Brain microvascular endothelial cell (primary cell): ENCODE results near the gene USP7.

Experiments
- DNase-seq: peaks from one replicate; pipeline ENCODE4 v3.0.0-alpha.2; 2020
- H3K27ac ChIP-seq: fragments of 250-450 bp; sonication (Bioruptor Pico); 2 replicates; pipeline ENCODE4 v1.5.1; 2020; ENCODE audit warnings: mild to moderate bottlenecking, moderate library complexity
- H3K27me3 ChIP-seq: fragments of 250-450 bp; sonication (Bioruptor Pico); replicated peaks from 2 replicates; pipeline ENCODE4 v1.5.1; 2020; ENCODE audit warnings: mild to moderate bottlenecking
- H3K36me3 ChIP-seq: fragments of 250-450 bp; sonication (Bioruptor Pico); replicated peaks from 2 replicates; pipeline ENCODE4 v1.5.1; 2020; ENCODE audit warnings: mild to moderate bottlenecking
- H3K4me3 ChIP-seq: 2 replicates; pipeline ENCODE4 v1.5.1; 2011; ENCODE audit warnings: low read depth, mild to moderate bottlenecking, control low read depth, low read length, moderate library complexity
- CTCF ChIP-seq: IDR thresholded peaks from 2 replicates; pipeline ENCODE4 v1.5.1; 2011; ENCODE audit warnings: low read depth, mild to moderate bottlenecking, moderate library complexity, low read length, control low read depth, inconsistent platforms; ENCODE audit errors: missing control alignments
- in situ Hi-C: cut with HindIII; loops from 2 replicates; pipeline ENCODE4 v1.10.0; 2017; ENCODE audit warnings: low sequenced_read_pairs, low pct_ligation_motif_present

Gene USP7

GRCh38 chr16:8937803-8938202 is 25.9 kb downstream of the USP7 start:
- in situ Hi-C loops: no loop called here

GRCh38 chr16:8936421-8936820 is 27.3 kb downstream of the USP7 start:
- peak; percentile 85 for TF ChIP-seq CTCF
- in situ Hi-C loops: no loop called here
- Histone ChIP-seq H3K36me3 (no peaks in the 10 kb centered on the region), H3K27ac (no peak overlapping the region), H3K27me3 (no peaks in the 10 kb centered on the region), H3K4me3 (no peak overlapping the region)
- DNase-seq: peak; percentile 65

More at GRCh38 chr16:8937803-8938202, 25.9 kb downstream of the USP7 start:
- DNase-seq: no peak
- Histone ChIP-seq H3K27ac (no peak overlapping the region), H3K27me3 (no peaks in the 10 kb centered on the region), H3K36me3 (no peaks in the 10 kb centered on the region), H3K4me3 (no peak overlapping the region)
- no peak for TF ChIP-seq CTCF

- Histone ChIP-seq H3K27ac (no peak overlapping the region), H3K36me3 (no peaks in the 10 kb centered on the region), H3K27me3 (no peaks in the 10 kb centered on the region), H3K4me3 (no peak overlapping the region)
- no peak for DNase-seq
- in situ Hi-C loops: no loop called here
- TF ChIP-seq CTCF: peak; percentile 42
Observed at GRCh38 chr16:8935989-8936388, 27.7 kb downstream of the USP7 start.

GRCh38 chr16:8934601-8935000 is 29.1 kb downstream of the USP7 start:
- in situ Hi-C loops: no loop called here
- H3K4me3 ChIP-seq: no peak overlapping the region
- no peak overlapping the region for H3K27ac ChIP-seq
- TF ChIP-seq CTCF: no peak
- DNase-seq: no peak
- no peaks in the 10 kb centered on the region for H3K27me3 ChIP-seq
- H3K36me3 ChIP-seq: peaks cover 2% of the 10 kb centered on the region

GRCh38 chr16:8931859-8932258 is 31.8 kb downstream of the USP7 start:
- TF ChIP-seq CTCF: no peak

GRCh38 chr16:8929086-8929748 is 34.5 kb downstream of the USP7 start:
- in situ Hi-C loops: no loop called here
- peaks cover 14% of the 10 kb centered on the region for H3K36me3 ChIP-seq
- no peak for DNase-seq

More at GRCh38 chr16:8931859-8932258, 31.8 kb downstream of the USP7 start:
- DNase-seq: peak; percentile 37
- Histone ChIP-seq H3K4me3 (no peak overlapping the region), H3K27me3 (no peaks in the 10 kb centered on the region), H3K36me3 (peaks cover 8% of the 10 kb centered on the region), H3K27ac (no peak overlapping the region)
- in situ Hi-C loops: no loop called here

More at GRCh38 chr16:8929086-8929748, 34.5 kb downstream of the USP7 start:
- no peak overlapping the region for H3K27ac ChIP-seq
- no peaks in the 10 kb centered on the region for H3K27me3 ChIP-seq
- no peak overlapping the region for H3K4me3 ChIP-seq
- TF ChIP-seq CTCF: no peak
